ENCODE measurements around the gene RPRD2. TPM values are rescaled to one million over a fixed set of nuclear protein-coding genes. Genes with fewer than 3 reads are reported as not detected.

RPRD2 gene
- total RNA-seq, 1 experiment from 2014 or later = 26.7 TPM

GRCh38 chr1:150514260-150514659, 150.3 kb downstream of the RPRD2 start (continued):
- TF ChIP-seq POLR2AphosphoS5 (IDR thresholded peaks at IDR 0.05; ENCODE audit: low read depth, low read length) = no peak
- no peak for TF ChIP-seq EZH2 (IDR thresholded peaks at IDR 0.05)
- TF ChIP-seq CEBPB (IDR thresholded peaks at IDR 0.05; ENCODE audit: low read depth) = no peak
- TF ChIP-seq FOSL1 (IDR thresholded peaks at IDR 0.05; ENCODE audit: low read depth) = no peak
- no peak for TF ChIP-seq ZBTB33 (IDR thresholded peaks at IDR 0.05; ENCODE audit: extremely low read depth, insufficient replicate concordance, low read length)
- TF ChIP-seq ATF3 (IDR thresholded peaks at IDR 0.05) = no peak

- Histone ChIP-seq H3K9me3 (ENCODE audit: control insufficient read depth in 1 of 2, insufficient read depth in 1 of 2, low read depth in 1 of 2, low read length in 2 of 2) (no peaks in the 10 kb centered on the region), H3K27ac (ENCODE audit: low read depth, low read length) (peak overlapping the region; percentile 46), H3K79me2 (ENCODE audit: insufficient read depth, low read length) (no peaks in the 10 kb centered on the region), H3K27me3 (ENCODE audit: insufficient read depth, low read length) (no peaks in the 10 kb centered on the region), H3K36me3 (ENCODE audit: control insufficient read depth in 1 of 2, insufficient read depth in 2 of 2, low read length in 2 of 2) (no peaks in the 10 kb centered on the region), H4K20me1 (ENCODE audit: insufficient read depth) (no peaks in the 10 kb centered on the region), H3K9me2 (ENCODE audit: insufficient read depth) (no peaks in the 10 kb centered on the region), H3K4me1 (ENCODE audit: control insufficient read depth in 1 of 2, insufficient read depth in 2 of 2, low read length in 2 of 2) (peaks cover 10 to 23% of the 10 kb centered on the region in 2 experiments), H3K4me2 (ENCODE audit: low read length) (peak overlapping the region; percentile 87), H3K4me3 (replicated peaks in 1 of 2; ENCODE audit: low read depth in 1 of 2, low read length in 2 of 2) (peak overlapping the region; percentile 63 to 67), H2AFZ (ENCODE audit: low read depth, low read length, poor library complexity, severe bottlenecking) (peak overlapping the region; percentile 88), H3K9ac (ENCODE audit: low read length) (peak overlapping the region; percentile 38; the same call in 1 of the 2 replicates)
- no peak for TF ChIP-seq EZH2 (IDR thresholded peaks at IDR 0.05)
- no peak for TF ChIP-seq CBX3 (IDR thresholded peaks at IDR 0.05; ENCODE audit: low read depth)
- TF ChIP-seq REST (IDR thresholded peaks at IDR 0.05; ENCODE audit: low read depth) = no peak
- TF ChIP-seq POLR2AphosphoS5 (IDR thresholded peaks at IDR 0.05; ENCODE audit: low read depth, low read length) = no peak
- TF ChIP-seq EZH2phosphoT487 (IDR thresholded peaks at IDR 0.05; ENCODE audit: borderline replicate concordance) = no peak
- intact Hi-C loops (cut with micrococcal nuclease) = no loop called here
- ATAC-seq (no peak), DNase-seq (ENCODE audit: low read depth, low spot score) (no peak)
- ChIA-PET RAD21 (ENCODE audit: low non-redundant PET in 1 of 2, low total read pairs in 2 of 2, uncharacterized antibody in 2 of 2, unreplicated experiment in 2 of 2) (no interaction called here), CTCF (interaction anchor here (0.9 to 2.3 kb wide), 3 partner anchors 12 to 45 kb away, joined by 3 to 19 read pairs (median 13); no protein-coding TSS in a partner anchor), POLR2A (interaction anchor here (1.3 to 1.8 kb wide), 2 partner anchors 11 to 18 kb away, joined by 4 to 5 read pairs; no protein-coding TSS in a partner anchor)
- no TSS peak for BruUV-seq (replicated peaks)
Measured at GRCh38 chr1:150514913-150515327, 151.0 kb downstream of the RPRD2 start.
